Mammary epithelial cell (primary cell): ENCODE data around the gene HS3ST5.

Experiments used
- CTCF ChIP-seq, 2 donors: IDR thresholded peaks in 1 of 2; conservative IDR thresholded peaks in 1 of 2; 2 replicates each; pipeline ENCODE4 v1.5.1; 2011 to 2012; ENCODE audit warnings: inconsistent platforms in 2 of 2, low read length in 2 of 2, mild to moderate bottlenecking in 2 of 2, control low read depth in 1 of 2, low read depth in 1 of 2; ENCODE audit not compliant: insufficient read depth in 1 of 2; ENCODE audit errors: extremely low read depth in 1 of 2
- EZH2 ChIP-seq: IDR thresholded peaks from 2 replicates; pipeline ENCODE4 v1.6.1; 2012; ENCODE audit warnings: low read length, inconsistent platforms, borderline replicate concordance

GRCh38 chr6:114292431-114292830 lies 50.4 kb downstream of the HS3ST5 start:
- TF ChIP-seq CTCF (conservative IDR thresholded peaks at IDR 0.05 in 1 of 2, IDR thresholded peaks at IDR 0.05 in 1 of 2; ENCODE audit: extremely low read depth in 1 of 2, insufficient read depth in 1 of 2, low read depth in 1 of 2, low read length in 2 of 2) (no peak), EZH2 (no peak)
